OCI-LY3 (cell line): ENCODE measurements around the gene RIN3.
A peak's percentile ranks its signal among the peaks of the same experiment; 100 is the strongest.

ENCODE experiments used
- H2AFZ ChIP-seq: fragments of 200-600, 300-600 bp; shearing (Covaris generic); 2 replicates; pipeline ENCODE4 v1.6.0; 2014; ENCODE audit warnings: antibody characterized with exemption, low read depth, low read length
- H3K27ac ChIP-seq: fragments of 200-600, 300-600 bp; sonication (generic); 2 replicates; pipeline ENCODE4 v1.5.1; 2014; ENCODE audit warnings: mild to moderate bottlenecking, low read length, moderate library complexity, mixed read lengths
- H3K27me3 ChIP-seq: fragments of 200-600, 300-600 bp; sonication (generic); 2 replicates; pipeline ENCODE4 v1.6.1; 2014; ENCODE audit warnings: low read depth, low read length, mixed read lengths
- H3K36me3 ChIP-seq: fragments of 200-600, 300-600 bp; sonication (generic); replicated peaks from 2 replicates; pipeline ENCODE3; 2014; ENCODE audit warnings: low read depth, low read length, mixed read lengths
- H3K4me1 ChIP-seq: fragments of 300-600, 200-600 bp; sonication (generic); 2 replicates; pipeline ENCODE4 v1.6.1; 2014; ENCODE audit warnings: low read length, mixed read lengths
- H3K4me2 ChIP-seq: fragments of 200-600, 300-600 bp; sonication (generic); 2 replicates; pipeline ENCODE4 v1.6.1; 2014; ENCODE audit warnings: low read length, mixed read lengths
- H3K4me3 ChIP-seq: fragments of 300-600, 200-600 bp; sonication (generic); 2 replicates; pipeline ENCODE4 v1.5.1; 2014; ENCODE audit warnings: antibody characterized with exemption, mild to moderate bottlenecking, low read length, moderate library complexity
- H3K79me2 ChIP-seq: fragments of 300-600, 200-600 bp; shearing (Covaris generic); 2 replicates; pipeline ENCODE4 v1.6.1; 2014; ENCODE audit warnings: mild to moderate bottlenecking, low read length, mixed read lengths
- H3K9ac ChIP-seq: fragments of 300-600, 200-600 bp; shearing (Covaris generic); 2 replicates; pipeline ENCODE4 v1.6.0; 2014; ENCODE audit warnings: mild to moderate bottlenecking, low read length, moderate library complexity
- H3K9me3 ChIP-seq: fragments of 200-600, 300-600 bp; shearing (Covaris generic); 2 replicates; pipeline ENCODE4 v1.6.1; 2014; ENCODE audit warnings: low read length, mixed read lengths; ENCODE audit not compliant: insufficient read depth
- H4K20me1 ChIP-seq: fragments of 200-600, 300-600 bp; sonication (generic); 2 replicates; pipeline ENCODE4 v1.6.1; 2016; ENCODE audit warnings: low read length, mixed read lengths; ENCODE audit not compliant: insufficient read depth
- CTCF ChIP-seq: fragments of 200-600, 300-600 bp; sonication (generic); IDR thresholded peaks from 2 replicates; pipeline ENCODE4 v1.5.1; 2014; ENCODE audit warnings: antibody characterized with exemption, low read length, low read depth
- EZH2phosphoT487 ChIP-seq: fragments of 200-600 bp; shearing (Covaris generic); IDR thresholded peaks from 2 replicates; pipeline ENCODE4 v1.6.1; 2018; ENCODE audit warnings: antibody characterized with exemption, mixed run types, low read depth

RIN3 gene

GRCh38 chr14:92549105-92549858 lies 35.7 kb downstream of the RIN3 start:
- Histone ChIP-seq H3K4me1 (peaks cover 33% of the 10 kb centered on the region), H2AFZ (no peak overlapping the region), H3K27me3 (peaks cover 22% of the 10 kb centered on the region), H3K27ac (no peak overlapping the region), H3K9ac (no peak overlapping the region), H4K20me1 (no peaks in the 10 kb centered on the region), H3K9me3 (no peaks in the 10 kb centered on the region), H3K4me2 (no peak overlapping the region), H3K79me2 (no peaks in the 10 kb centered on the region), H3K36me3 (no peaks in the 10 kb centered on the region), H3K4me3 (no peak overlapping the region)
- TF ChIP-seq EZH2phosphoT487 (no peak), CTCF (no peak)

DNA sequence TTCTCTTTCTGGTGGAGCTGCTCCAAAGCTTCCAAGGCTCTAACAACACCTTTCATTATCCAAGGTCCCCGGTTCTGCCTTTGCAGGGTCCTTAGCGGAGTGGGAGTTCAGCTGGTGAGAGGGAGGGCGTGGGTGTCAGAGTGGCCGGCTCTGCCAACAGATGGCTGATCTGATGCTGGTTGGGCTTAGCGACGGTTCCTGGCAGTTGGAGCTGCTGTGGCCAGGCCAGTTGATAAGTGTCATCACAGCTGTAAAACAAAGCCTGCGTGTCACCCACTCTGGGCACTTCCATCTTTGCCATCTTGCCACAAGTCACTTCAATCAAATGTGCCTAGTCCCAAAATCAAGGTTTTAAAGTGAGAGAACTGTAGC lies 36.3 kb downstream of the RIN3 start:
- no peaks in the 10 kb centered on the region for H3K9me3 ChIP-seq
- H3K4me3 ChIP-seq: no peak overlapping the region
- no peak overlapping the region for H3K4me2 ChIP-seq
- no peaks in the 10 kb centered on the region for H4K20me1 ChIP-seq
- no peak overlapping the region for H3K9ac ChIP-seq
- TF ChIP-seq CTCF: no peak
- TF ChIP-seq EZH2phosphoT487: no peak
- no peaks in the 10 kb centered on the region for H3K79me2 ChIP-seq
- H3K4me1 ChIP-seq: peaks cover 28% of the 10 kb centered on the region
- H3K36me3 ChIP-seq: no peaks in the 10 kb centered on the region
- no peak overlapping the region for H2AFZ ChIP-seq
- H3K27ac ChIP-seq: no peak overlapping the region
- peaks cover 22% of the 10 kb centered on the region for H3K27me3 ChIP-seq

- Histone ChIP-seq H3K9me3 (no peaks in the 10 kb centered on the region), H4K20me1 (no peaks in the 10 kb centered on the region), H3K4me2 (peak overlapping the region; percentile 43), H3K9ac (no peak overlapping the region), H3K27ac (no peak overlapping the region), H3K4me3 (peak overlapping the region; percentile 11), H3K79me2 (no peaks in the 10 kb centered on the region), H2AFZ (no peak overlapping the region), H3K36me3 (no peaks in the 10 kb centered on the region), H3K27me3 (peaks cover 22% of the 10 kb centered on the region), H3K4me1 (peaks cover 32% of the 10 kb centered on the region)
- TF ChIP-seq EZH2phosphoT487 (no peak), CTCF (peak; percentile 9; the same call in 1 of the 2 replicates)
Measured at GRCh38 chr14:92551044-92551841, 37.7 kb downstream of the RIN3 start.

- no peaks in the 10 kb centered on the region for H4K20me1 ChIP-seq
- H3K9me3 ChIP-seq: no peaks in the 10 kb centered on the region
- no peak overlapping the region for H3K27ac ChIP-seq
- H3K4me3 ChIP-seq: peak overlapping the region; percentile 11
- peaks cover 3% of the 10 kb centered on the region for H3K36me3 ChIP-seq
- H3K27me3 ChIP-seq: peaks cover 22% of the 10 kb centered on the region
- peaks cover 41% of the 10 kb centered on the region for H3K4me1 ChIP-seq
- H2AFZ ChIP-seq: no peak overlapping the region
- no peaks in the 10 kb centered on the region for H3K79me2 ChIP-seq
- H3K4me2 ChIP-seq: peak overlapping the region; percentile 43
- TF ChIP-seq CTCF (no peak), EZH2phosphoT487 (no peak)
- no peak overlapping the region for H3K9ac ChIP-seq
Measured at GRCh38 chr14:92552066-92552465, 38.5 kb downstream of the RIN3 start.
